Activated naive CD8-positive, alpha-beta T cell treated with anti-CD3 and anti-CD28 coated beads, Interleukin-2, amount 50 U/mL, for 24 hours (primary cell): Measurements from ENCODE around the gene DUSP2.

Source experiments
- ATAC-seq: fragments of 150-1000 bp; cut with Tn5 transposase; one replicate; pipeline ENCODE4 v1.10.0; 2021
- DNase-seq: peaks from one replicate; pipeline ENCODE4 v3.0.0; 2021
- H3K27ac Mint-ChIP-seq: one replicate; pipeline ENCODE4 v1.8.0; 2021; ENCODE audit warnings: mild to moderate bottlenecking, mixed read lengths
- H3K27me3 Mint-ChIP-seq: one replicate; pipeline ENCODE4 v1.8.0; 2021; ENCODE audit warnings: mixed read lengths
- H3K36me3 Mint-ChIP-seq: one replicate; pipeline ENCODE4 v1.8.0; 2021; ENCODE audit warnings: low read depth, mixed read lengths
- H3K4me1 Mint-ChIP-seq: one replicate; pipeline ENCODE4 v1.8.0; 2021; ENCODE audit warnings: mixed read lengths
- H3K4me3 Mint-ChIP-seq: one replicate; pipeline ENCODE4 v1.8.0; 2021; ENCODE audit warnings: mild to moderate bottlenecking, moderate library complexity, mixed read lengths
- H3K9me3 Mint-ChIP-seq: one replicate; pipeline ENCODE4 v1.8.0; 2021; ENCODE audit warnings: mixed read lengths

Gene DUSP2, protein sequence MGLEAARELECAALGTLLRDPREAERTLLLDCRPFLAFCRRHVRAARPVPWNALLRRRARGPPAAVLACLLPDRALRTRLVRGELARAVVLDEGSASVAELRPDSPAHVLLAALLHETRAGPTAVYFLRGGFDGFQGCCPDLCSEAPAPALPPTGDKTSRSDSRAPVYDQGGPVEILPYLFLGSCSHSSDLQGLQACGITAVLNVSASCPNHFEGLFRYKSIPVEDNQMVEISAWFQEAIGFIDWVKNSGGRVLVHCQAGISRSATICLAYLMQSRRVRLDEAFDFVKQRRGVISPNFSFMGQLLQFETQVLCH

GRCh38 chr2:96145036-96145847, at the start of gene DUSP2:
Gene DUSP2, minus strand, starts transcription at chr2:96145440. Its CDS starts 86 bp downstream, at chr2:96145354.
- Mint-ChIP-seq H3K27me3 (peaks cover 2% of the 10 kb centered on the region), H3K9me3 (no peaks in the 10 kb centered on the region), H3K36me3 (peaks cover 34% of the 10 kb centered on the region), H3K27ac (peak within 1 kb of the TSS; percentile 98), H3K4me3 (peak within 1 kb of the TSS; percentile 94), H3K4me1 (peaks cover 66% of the 10 kb centered on the region)
- ATAC-seq (peak; percentile 54), DNase-seq (peak; percentile 93)

- Mint-ChIP-seq H3K9me3 (no peaks in the 10 kb centered on the region), H3K4me1 (peaks cover 2% of the 10 kb centered on the region), H3K4me3 (no peak overlapping the region), H3K27ac (no peak overlapping the region), H3K27me3 (no peaks in the 10 kb centered on the region), H3K36me3 (peaks cover 58% of the 10 kb centered on the region)
- ATAC-seq = no peak
- DNase-seq = no peak
Observed at GRCh38 chr2:96191937-96192670, 46.9 kb upstream of the DUSP2 start.

DNA sequence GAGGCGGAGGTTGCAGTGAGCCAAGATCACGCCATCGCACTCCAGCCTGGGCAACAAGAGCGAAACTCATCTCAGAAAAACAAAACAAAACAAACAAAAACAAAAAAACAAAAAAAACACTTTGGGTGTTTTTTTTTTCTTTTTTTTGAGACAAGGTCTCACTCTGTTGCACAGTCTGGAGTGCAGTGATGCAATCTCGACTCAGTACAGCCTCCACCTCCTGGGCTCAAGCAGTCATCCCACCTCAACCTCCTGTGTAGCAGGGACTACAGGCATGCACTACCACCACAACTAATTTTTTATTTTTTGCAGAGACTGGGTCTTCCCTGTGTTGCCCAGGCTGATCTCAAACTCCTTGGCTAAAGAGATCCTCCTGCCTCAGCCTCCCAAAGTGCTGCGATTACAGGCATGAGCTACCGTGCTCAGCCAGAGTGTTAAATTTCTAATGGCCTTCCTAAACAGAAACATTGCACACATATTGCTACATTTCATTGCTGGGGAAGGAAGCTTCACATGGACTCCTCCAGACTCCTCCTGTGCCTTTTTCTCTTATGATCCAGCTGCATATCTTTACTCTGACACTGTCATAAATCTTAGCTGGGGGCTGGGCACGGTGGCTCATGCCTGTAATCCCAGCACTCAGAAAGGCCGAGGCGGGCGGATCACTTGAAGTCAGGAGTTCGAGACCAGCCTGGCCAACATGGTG, 43.7 kb upstream of the DUSP2 start:
- Mint-ChIP-seq H3K27me3 (no peaks in the 10 kb centered on the region), H3K9me3 (no peaks in the 10 kb centered on the region), H3K27ac (no peak overlapping the region), H3K4me1 (peaks cover 2% of the 10 kb centered on the region), H3K36me3 (peaks cover 70% of the 10 kb centered on the region), H3K4me3 (no peak overlapping the region)
- no peak for ATAC-seq
- DNase-seq = no peak

DNA sequence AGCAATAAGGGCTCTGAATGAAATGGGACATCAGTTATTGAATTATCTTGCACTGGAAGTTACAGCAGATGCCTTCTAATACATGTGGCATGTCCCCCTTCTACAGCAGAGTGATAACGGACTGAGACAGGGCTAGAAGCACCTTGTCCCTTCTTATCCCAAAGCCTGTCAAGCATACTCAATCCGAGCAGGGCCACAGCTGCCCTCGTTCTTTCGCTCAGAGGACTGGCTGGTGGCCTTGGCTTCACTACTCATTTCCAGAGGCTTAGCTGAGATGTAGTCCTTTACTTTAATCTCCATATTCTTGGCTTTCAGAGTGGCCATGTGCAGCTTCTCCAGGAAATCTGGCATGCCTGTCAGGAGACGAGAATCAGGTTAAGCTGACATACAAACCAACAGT, 41.3 kb upstream of the DUSP2 start:
- Mint-ChIP-seq H3K36me3 (peaks cover 48% of the 10 kb centered on the region), H3K9me3 (no peaks in the 10 kb centered on the region)
- DNase-seq = no peak

DNA sequence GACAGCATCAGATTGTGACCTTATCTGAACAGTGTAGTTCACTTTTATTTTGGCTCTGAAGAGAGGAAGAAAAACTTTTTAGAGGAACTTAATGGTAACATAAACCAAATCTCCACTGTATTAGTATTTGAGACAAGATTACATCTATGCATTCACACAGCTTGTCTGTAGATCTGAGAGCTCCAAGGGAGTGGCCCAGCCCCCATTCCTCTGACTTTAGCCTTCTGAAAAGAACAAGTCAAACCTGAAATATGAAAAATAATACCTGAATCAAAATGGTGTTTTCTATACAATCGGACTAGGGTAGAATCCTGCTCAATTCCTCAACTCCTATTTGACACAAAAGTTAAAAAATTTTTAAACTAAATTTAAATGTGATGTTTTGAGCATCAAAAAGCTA, 40.3 kb upstream of the DUSP2 start:
- H3K27me3 Mint-ChIP-seq = no peaks in the 10 kb centered on the region
- peaks cover 4% of the 10 kb centered on the region for H3K4me1 Mint-ChIP-seq
- H3K9me3 Mint-ChIP-seq = no peaks in the 10 kb centered on the region
- no peak for ATAC-seq
- H3K27ac Mint-ChIP-seq = no peak overlapping the region
- H3K36me3 Mint-ChIP-seq = peaks cover 43% of the 10 kb centered on the region
- no peak for DNase-seq
- H3K4me3 Mint-ChIP-seq = no peak overlapping the region

More for the DNA sequence above, 41.3 kb upstream of the DUSP2 start:
- no peak for ATAC-seq
- no peak overlapping the region for H3K27ac Mint-ChIP-seq
- no peaks in the 10 kb centered on the region for H3K27me3 Mint-ChIP-seq
- no peak overlapping the region for H3K4me3 Mint-ChIP-seq
- H3K4me1 Mint-ChIP-seq = peaks cover 3% of the 10 kb centered on the region

- H3K27ac Mint-ChIP-seq = peak overlapping the region; percentile 14
- H3K36me3 Mint-ChIP-seq = peaks cover 43% of the 10 kb centered on the region
- no peaks in the 10 kb centered on the region for H3K27me3 Mint-ChIP-seq
- H3K9me3 Mint-ChIP-seq = no peaks in the 10 kb centered on the region
- DNase-seq (no peak), ATAC-seq (no peak)
- peaks cover 4% of the 10 kb centered on the region for H3K4me1 Mint-ChIP-seq
- no peak overlapping the region for H3K4me3 Mint-ChIP-seq
Observed at GRCh38 chr2:96184989-96185388, 39.7 kb upstream of the DUSP2 start.

DNA sequence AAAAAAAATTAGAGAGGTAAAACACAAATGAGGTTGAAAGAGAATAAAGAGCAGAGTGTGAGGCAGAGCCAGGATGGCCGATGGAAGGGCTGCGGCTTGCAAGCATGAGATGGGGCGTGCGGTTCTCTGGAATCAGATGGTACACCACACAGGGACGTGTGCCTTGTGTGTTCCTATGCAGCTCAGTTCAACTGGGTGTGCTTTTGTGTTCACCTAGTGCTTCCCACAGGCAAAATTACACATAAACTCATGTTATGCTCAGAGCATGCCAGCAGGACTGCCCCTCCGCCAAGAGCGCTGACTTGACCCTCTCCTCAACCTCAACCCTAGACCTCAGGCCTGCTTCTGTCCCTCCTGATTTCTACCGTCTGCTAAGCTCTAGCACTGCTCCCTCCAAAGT, 38.9 kb upstream of the DUSP2 start:
- DNase-seq = no peak
- no peak overlapping the region for H3K27ac Mint-ChIP-seq
- H3K27me3 Mint-ChIP-seq = no peaks in the 10 kb centered on the region
- no peak overlapping the region for H3K4me3 Mint-ChIP-seq
- H3K36me3 Mint-ChIP-seq = peaks cover 39% of the 10 kb centered on the region
- H3K4me1 Mint-ChIP-seq = peaks cover 7% of the 10 kb centered on the region
- no peak for ATAC-seq
- H3K9me3 Mint-ChIP-seq = no peaks in the 10 kb centered on the region

- ATAC-seq (no peak), DNase-seq (no peak)
- Mint-ChIP-seq H3K9me3 (no peaks in the 10 kb centered on the region), H3K36me3 (peaks cover 28% of the 10 kb centered on the region), H3K27me3 (no peaks in the 10 kb centered on the region), H3K27ac (no peak overlapping the region), H3K4me1 (peaks cover 7% of the 10 kb centered on the region), H3K4me3 (no peak overlapping the region)
Observed at GRCh38 chr2:96181529-96181928, 36.3 kb upstream of the DUSP2 start.

DNA sequence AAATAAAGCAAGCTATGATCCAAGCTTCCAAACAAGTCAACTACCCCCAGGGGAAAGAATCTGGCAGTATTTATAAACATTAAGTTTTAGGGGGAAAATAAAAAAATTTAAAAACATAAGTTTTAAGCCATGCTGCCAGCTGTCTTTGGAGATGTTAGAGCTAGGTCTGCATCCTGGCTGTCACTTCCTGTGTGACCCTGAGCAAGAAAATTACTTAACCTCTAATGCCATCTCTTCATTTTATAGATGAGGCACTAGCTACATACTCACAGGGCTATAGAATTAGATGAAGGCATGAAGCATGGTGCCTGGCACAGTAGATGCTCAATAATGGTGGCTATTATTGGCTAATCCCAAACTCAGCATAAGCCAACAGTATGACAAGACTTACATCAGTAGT, 35.3 kb upstream of the DUSP2 start:
- DNase-seq = no peak
- no peaks in the 10 kb centered on the region for H3K9me3 Mint-ChIP-seq
- ATAC-seq = no peak
- H3K4me1 Mint-ChIP-seq = peaks cover 7% of the 10 kb centered on the region
- no peak overlapping the region for H3K4me3 Mint-ChIP-seq
- peaks cover 18% of the 10 kb centered on the region for H3K36me3 Mint-ChIP-seq
- no peak overlapping the region for H3K27ac Mint-ChIP-seq
- H3K27me3 Mint-ChIP-seq = no peaks in the 10 kb centered on the region

GRCh38 chr2:96180002-96180401, 34.8 kb upstream of the DUSP2 start:
- no peak for ATAC-seq
- DNase-seq = no peak
- Mint-ChIP-seq H3K9me3 (no peaks in the 10 kb centered on the region), H3K4me1 (peaks cover 7% of the 10 kb centered on the region), H3K27me3 (no peaks in the 10 kb centered on the region), H3K27ac (no peak overlapping the region), H3K36me3 (peaks cover 12% of the 10 kb centered on the region), H3K4me3 (no peak overlapping the region)

DNA sequence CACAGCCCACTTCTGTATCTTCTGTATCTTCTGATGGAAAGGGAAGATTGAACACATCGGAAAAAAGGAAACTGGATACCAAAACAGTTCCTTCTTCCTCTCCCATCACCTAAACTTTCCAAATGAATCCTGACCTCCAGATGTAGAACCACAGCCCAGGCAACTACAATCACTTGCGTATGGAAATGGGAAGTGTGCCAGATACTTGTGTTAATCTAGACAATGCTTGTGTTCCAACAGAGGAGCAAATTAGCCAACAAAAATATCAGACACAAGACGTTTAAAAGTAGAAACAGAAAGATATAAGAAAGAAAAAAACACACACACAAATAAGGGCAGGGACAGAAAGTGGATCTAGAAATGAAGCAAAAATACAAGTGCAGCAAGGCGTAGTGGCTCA, 31.4 kb upstream of the DUSP2 start:
- Mint-ChIP-seq H3K9me3 (no peaks in the 10 kb centered on the region), H3K27me3 (no peaks in the 10 kb centered on the region), H3K27ac (no peak overlapping the region), H3K4me3 (no peak overlapping the region), H3K36me3 (no peaks in the 10 kb centered on the region), H3K4me1 (peaks cover 26% of the 10 kb centered on the region)
- ATAC-seq = no peak
- DNase-seq = no peak

GRCh38 chr2:96175951-96176350, 30.7 kb upstream of the DUSP2 start:
- ATAC-seq (no peak), DNase-seq (no peak)
- Mint-ChIP-seq H3K4me3 (no peak overlapping the region), H3K27ac (no peak overlapping the region), H3K4me1 (peaks cover 26% of the 10 kb centered on the region), H3K27me3 (no peaks in the 10 kb centered on the region), H3K36me3 (no peaks in the 10 kb centered on the region), H3K9me3 (no peaks in the 10 kb centered on the region)

DNA sequence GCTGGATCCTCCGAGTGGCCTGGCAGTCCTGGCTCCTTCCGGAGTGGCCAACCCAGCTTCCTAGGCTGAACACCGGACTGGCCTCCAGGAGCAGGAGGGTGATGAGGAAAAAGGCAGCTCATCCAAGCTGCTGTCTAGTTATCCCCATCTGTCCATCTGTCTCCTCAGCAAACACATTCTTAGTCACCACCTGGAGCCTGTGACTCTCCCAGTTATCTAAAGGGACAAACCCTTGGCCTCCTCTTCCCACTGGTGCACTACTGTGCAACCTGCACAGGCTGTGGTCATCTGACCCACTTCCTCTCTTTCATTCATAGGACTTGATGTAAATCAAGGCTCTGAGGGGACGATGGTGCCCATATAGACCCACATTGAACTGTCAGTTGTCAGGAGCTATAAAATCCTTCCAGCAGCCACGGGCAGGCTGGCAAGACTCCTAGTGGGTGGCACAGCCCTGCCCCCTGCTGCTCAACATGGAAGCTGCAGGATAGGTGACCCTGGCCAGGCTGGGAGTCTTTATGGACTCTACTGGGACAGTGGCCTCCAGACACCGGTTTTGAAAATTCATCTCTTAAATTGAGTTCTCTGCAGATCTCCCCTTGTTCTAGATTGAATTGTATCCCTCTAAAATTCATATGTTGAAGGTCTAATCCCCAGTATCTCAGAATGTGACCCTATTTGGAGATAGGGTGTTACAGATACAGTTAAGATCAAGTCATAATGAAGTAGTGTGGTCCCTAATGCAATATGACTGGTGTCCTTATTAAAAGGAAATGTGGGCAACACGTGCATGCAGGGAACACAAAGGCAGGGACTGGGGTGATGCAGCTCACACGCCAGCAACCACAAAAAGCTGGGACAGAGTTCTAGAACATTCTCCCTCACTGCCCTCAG, 29.3 kb upstream of the DUSP2 start:
- peaks cover 29% of the 10 kb centered on the region for H3K4me1 Mint-ChIP-seq
- H3K9me3 Mint-ChIP-seq = peaks cover 6% of the 10 kb centered on the region
- H3K27me3 Mint-ChIP-seq = no peaks in the 10 kb centered on the region
- peak; percentile 93 for ATAC-seq
- no peaks in the 10 kb centered on the region for H3K36me3 Mint-ChIP-seq
- H3K27ac Mint-ChIP-seq = peak overlapping the region; percentile 82
- peak; percentile 88 for DNase-seq
- H3K4me3 Mint-ChIP-seq = peak overlapping the region; percentile 55
